ENCODE data around the gene SLC9A4. TPM values are rescaled to one million over a fixed set of nuclear protein-coding genes. Genes with fewer than 3 reads are reported as not detected.

The SLC9A4 gene
- total RNA-seq, 4 donors from 2014 or later, result not detected

GRCh38 chr2:102433973-102434654, 38.9 kb upstream of the SLC9A4 start:
- TF ChIP-seq, protein P1, sequence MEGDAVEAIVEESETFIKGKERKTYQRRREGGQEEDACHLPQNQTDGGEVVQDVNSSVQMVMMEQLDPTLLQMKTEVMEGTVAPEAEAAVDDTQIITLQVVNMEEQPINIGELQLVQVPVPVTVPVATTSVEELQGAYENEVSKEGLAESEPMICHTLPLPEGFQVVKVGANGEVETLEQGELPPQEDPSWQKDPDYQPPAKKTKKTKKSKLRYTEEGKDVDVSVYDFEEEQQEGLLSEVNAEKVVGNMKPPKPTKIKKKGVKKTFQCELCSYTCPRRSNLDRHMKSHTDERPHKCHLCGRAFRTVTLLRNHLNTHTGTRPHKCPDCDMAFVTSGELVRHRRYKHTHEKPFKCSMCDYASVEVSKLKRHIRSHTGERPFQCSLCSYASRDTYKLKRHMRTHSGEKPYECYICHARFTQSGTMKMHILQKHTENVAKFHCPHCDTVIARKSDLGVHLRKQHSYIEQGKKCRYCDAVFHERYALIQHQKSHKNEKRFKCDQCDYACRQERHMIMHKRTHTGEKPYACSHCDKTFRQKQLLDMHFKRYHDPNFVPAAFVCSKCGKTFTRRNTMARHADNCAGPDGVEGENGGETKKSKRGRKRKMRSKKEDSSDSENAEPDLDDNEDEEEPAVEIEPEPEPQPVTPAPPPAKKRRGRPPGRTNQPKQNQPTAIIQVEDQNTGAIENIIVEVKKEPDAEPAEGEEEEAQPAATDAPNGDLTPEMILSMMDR (IDR thresholded peaks at IDR 0.05; ENCODE audit: low read depth), result no peak

DNA sequence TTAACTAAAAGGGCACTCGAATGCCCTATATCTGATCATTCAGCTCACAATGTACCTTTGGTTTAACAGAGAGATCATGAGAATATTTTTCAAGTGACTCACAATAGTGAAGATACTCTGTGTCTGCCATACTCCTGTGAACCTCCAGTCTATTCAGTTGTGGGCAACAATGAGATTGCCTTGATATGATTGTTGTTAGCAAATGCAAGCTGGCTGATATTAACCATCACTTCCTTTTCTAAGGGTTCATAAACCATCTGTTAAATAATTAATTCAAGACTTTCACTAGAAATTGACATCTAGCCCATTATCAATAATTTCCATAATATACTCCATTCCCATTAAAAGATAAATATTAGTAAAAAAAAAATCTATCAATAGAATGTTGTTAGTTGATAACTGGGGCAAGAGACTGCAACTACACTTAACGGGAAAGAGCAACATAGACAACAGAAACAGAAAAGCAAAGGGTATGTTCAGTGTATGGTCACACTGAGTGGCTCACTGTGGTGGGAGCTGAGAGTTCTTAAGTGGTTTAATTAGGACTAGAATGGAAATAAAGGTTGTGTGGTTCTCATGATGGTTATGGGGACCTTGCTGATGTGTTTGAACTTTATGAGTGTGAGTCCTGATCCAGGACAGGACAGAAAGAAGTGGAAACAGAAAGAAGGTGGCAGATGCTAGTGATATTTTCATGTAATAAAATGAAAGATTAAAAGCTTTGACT, 38.2 kb upstream of the SLC9A4 start:
- TF ChIP-seq, protein P1 (IDR thresholded peaks at IDR 0.05; ENCODE audit: low read depth), result no peak

DNA sequence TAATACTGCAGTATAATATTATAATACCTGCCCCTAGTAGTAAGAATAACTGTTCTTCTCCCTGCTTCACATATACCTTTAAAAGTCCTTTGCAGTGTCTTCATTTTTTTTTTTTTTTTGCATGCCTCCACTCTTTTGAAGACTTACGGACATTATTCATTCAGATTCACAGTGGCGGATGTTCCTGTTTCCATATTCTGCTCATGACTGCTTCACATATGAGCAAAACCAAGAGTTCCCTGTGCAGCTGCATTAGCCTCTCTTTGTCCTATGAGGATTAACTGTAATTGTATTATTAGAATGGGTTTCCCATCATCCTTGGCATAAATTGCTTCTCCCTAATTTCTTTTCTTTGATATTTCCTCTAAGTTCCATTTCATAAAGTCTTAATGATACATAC, 37.3 kb upstream of the SLC9A4 start:
- TF ChIP-seq, protein P1 (IDR thresholded peaks at IDR 0.05; ENCODE audit: low read depth), result no peak

DNA sequence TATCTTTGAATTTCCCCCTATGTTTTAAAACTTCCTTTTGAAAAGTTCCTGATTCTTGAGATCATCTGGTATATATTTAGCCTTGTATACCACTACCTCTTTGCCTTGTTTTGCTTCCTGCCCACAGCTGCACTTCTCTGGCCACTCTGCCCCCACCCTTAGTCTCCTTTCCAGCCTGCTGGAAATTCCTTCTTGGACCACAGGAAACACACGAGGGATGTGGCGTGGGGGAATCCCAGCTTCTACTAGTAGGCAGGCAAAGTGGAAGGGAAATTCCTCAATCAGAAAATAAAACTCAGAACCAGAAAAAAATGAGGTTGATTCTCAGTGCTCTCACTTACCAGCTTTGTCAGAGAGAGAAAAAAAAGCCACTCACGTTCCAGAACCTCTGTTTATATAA, 36.7 kb upstream of the SLC9A4 start:
- TF ChIP-seq, protein P1 (IDR thresholded peaks at IDR 0.05; ENCODE audit: low read depth), result no peak

GRCh38 chr2:102437122-102437521, 35.9 kb upstream of the SLC9A4 start:
- TF ChIP-seq, protein P1 (IDR thresholded peaks at IDR 0.05; ENCODE audit: low read depth), result no peak

DNA sequence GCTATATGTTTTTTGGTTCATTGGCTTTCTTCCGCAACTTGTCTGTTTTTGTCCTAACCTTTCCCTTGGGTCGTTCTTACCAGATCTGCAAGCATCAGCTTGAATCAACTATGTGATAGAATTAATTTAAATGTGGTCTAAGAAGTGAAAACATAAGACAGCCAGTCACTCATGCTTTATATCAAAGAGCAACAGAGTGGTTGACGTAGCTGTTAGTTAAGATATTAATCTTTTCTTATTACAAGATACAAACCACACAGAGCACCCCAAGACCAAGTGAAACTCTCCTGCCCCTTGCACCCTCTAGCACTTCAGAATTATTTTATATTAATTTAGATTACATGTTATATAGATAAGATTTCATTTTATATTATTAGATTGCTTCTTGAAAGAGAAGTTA, 34.9 kb upstream of the SLC9A4 start:
- TF ChIP-seq, protein P1 (IDR thresholded peaks at IDR 0.05; ENCODE audit: low read depth), result no peak

DNA sequence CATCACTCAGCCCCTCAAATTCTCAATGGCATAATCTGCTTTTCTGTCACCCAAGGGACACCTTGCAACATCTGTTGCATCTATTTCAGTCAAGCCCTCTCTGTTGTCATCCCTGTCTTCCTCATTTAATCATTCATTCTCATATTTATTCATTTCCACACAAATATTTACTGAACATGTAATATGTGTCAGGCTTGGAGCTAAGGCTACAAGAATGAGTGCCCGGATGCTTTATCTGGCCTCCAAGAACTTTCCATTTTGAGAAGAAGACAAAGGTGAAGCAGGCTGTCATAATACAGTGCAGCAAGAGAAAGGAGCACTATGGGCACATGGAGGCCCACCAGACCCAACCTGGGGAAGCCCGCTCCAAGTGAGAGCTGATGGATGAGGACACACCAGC, 34.4 kb upstream of the SLC9A4 start:
- TF ChIP-seq, protein P1 (IDR thresholded peaks at IDR 0.05; ENCODE audit: low read depth), result no peak

All from subcutaneous adipose tissue (tissue), 4 donors.